Lower lobe of right lung (tissue), 2 donors: ENCODE results near the gene KCNJ15. TPM values are rescaled to one million over a fixed set of nuclear protein-coding genes. Genes with fewer than 3 reads are reported as not detected.
A peak's percentile ranks its signal among the peaks of the same experiment; 100 is the strongest.

Experiments used
- ATAC-seq, 2 donors: fragments of 200-7000 bp; cut with Tn5 transposase; one replicate each; pipeline ENCODE4 v1.9.1; 2020 to 2022; ENCODE audit warnings: mild to moderate bottlenecking in 2 of 2, moderate library complexity in 2 of 2
- DNase-seq: peaks from one replicate; pipeline ENCODE4 v3.0.0-alpha.2; 2020
- H3K27ac ChIP-seq: fragments of 200-600 bp; one replicate; pipeline ENCODE4 v1.8.0; 2022
- H3K27me3 ChIP-seq: fragments of 200-600 bp; one replicate; pipeline ENCODE4 v1.8.0; 2022; ENCODE audit warnings: low read depth
- H3K36me3 ChIP-seq: fragments of 200-600 bp; one replicate; pipeline ENCODE4 v1.8.0; 2022; ENCODE audit warnings: mild to moderate bottlenecking
- H3K4me1 ChIP-seq: fragments of 200-600 bp; one replicate; pipeline ENCODE4 v1.8.0; 2022
- H3K4me3 ChIP-seq: fragments of 200-600 bp; one replicate; pipeline ENCODE4 v1.8.0; 2022; ENCODE audit warnings: mild to moderate bottlenecking
- H3K9me3 ChIP-seq: fragments of 200-600 bp; one replicate; pipeline ENCODE4 v1.8.0; 2022
- CTCF ChIP-seq: fragments of 200-600 bp; IDR thresholded peaks from one replicate; pipeline ENCODE4 v1.8.0; 2022; ENCODE audit warnings: antibody characterized with exemption, mild to moderate bottlenecking
- intact Hi-C: fragments of 100-400 bp; cut with DNase I; formaldehyde crosslinking; loops from one replicate; pipeline ENCODE4 v1.11.0; 2022
- total RNA-seq: library from RNA; stranded (reverse); fragmentation: NEBNext Ultra II Directional; extraction: Animal tissue kit (Norgen Biotek cat#: 25700); gene quantifications from one replicate; pipeline ENCODE4 v1.2.1, GENCODE V29; 2021
- donor health status: DM: no; HTN: yes; CAD: no; lungs with severe emphysema.

The KCNJ15 gene
- total RNA-seq, 1 donor from 2014 or later = 62.7 TPM

GRCh38 chr21:38264571-38264970 lies 7.8 kb downstream of the KCNJ15 start:
- no peaks in the 10 kb centered on the region for H3K36me3 ChIP-seq
- H3K4me3 ChIP-seq = no peak overlapping the region
- no peak overlapping the region for H3K27ac ChIP-seq
- ATAC-seq = no peak
- no peaks in the 10 kb centered on the region for H3K9me3 ChIP-seq
- intact Hi-C loops = no loop called here
- peaks cover 49% of the 10 kb centered on the region for H3K4me1 ChIP-seq
- no peak for TF ChIP-seq CTCF
- no peak for DNase-seq
- no peaks in the 10 kb centered on the region for H3K27me3 ChIP-seq

GRCh38 chr21:38265166-38265565 lies 8.4 kb downstream of the KCNJ15 start:
- no peak overlapping the region for H3K4me3 ChIP-seq
- H3K27me3 ChIP-seq = no peaks in the 10 kb centered on the region
- DNase-seq = no peak
- intact Hi-C loops = no loop called here
- no peaks in the 10 kb centered on the region for H3K9me3 ChIP-seq
- no peak for TF ChIP-seq CTCF
- H3K27ac ChIP-seq = no peak overlapping the region
- peaks cover 54% of the 10 kb centered on the region for H3K4me1 ChIP-seq
- H3K36me3 ChIP-seq = no peaks in the 10 kb centered on the region
- ATAC-seq = no peak

GRCh38 chr21:38266732-38267131 lies 9.9 kb downstream of the KCNJ15 start:
- H3K4me3 ChIP-seq = no peak overlapping the region
- DNase-seq = no peak
- H3K36me3 ChIP-seq = no peaks in the 10 kb centered on the region
- peak overlapping the region; percentile 34 for H3K27ac ChIP-seq
- H3K4me1 ChIP-seq = peaks cover 56% of the 10 kb centered on the region
- no peaks in the 10 kb centered on the region for H3K9me3 ChIP-seq
- H3K27me3 ChIP-seq = no peaks in the 10 kb centered on the region
- no peak for TF ChIP-seq CTCF
- ATAC-seq = no peak
- intact Hi-C loops = no loop called here

- Histone ChIP-seq H3K36me3 (no peaks in the 10 kb centered on the region), H3K27me3 (no peaks in the 10 kb centered on the region), H3K4me1 (peaks cover 57% of the 10 kb centered on the region), H3K9me3 (no peaks in the 10 kb centered on the region), H3K27ac (peak overlapping the region; percentile 34), H3K4me3 (no peak overlapping the region)
- no peak for ATAC-seq
- no peak for DNase-seq
- intact Hi-C loops = no loop called here
- no peak for TF ChIP-seq CTCF
Observed at GRCh38 chr21:38267136-38267755, 10.5 kb downstream of the KCNJ15 start.

GRCh38 chr21:38267991-38268863 lies 11.4 kb downstream of the KCNJ15 start:
- H3K27me3 ChIP-seq = no peaks in the 10 kb centered on the region
- peak overlapping the region; percentile 34 for H3K27ac ChIP-seq
- H3K36me3 ChIP-seq = no peaks in the 10 kb centered on the region
- H3K9me3 ChIP-seq = no peaks in the 10 kb centered on the region
- H3K4me3 ChIP-seq = no peak overlapping the region
- DNase-seq (no peak), ATAC-seq (peak in 1 of 2 donors; percentile 33)
- TF ChIP-seq CTCF = no peak
- intact Hi-C loops = no loop called here
- H3K4me1 ChIP-seq = peaks cover 57% of the 10 kb centered on the region
